ENCODE results near the gene CENPH. TPM values are rescaled to one million over a fixed set of nuclear protein-coding genes. Genes with fewer than 3 reads are reported as not detected.

CENPH gene
- total and polyA plus RNA-seq, 2 of the 13 experiments (the other 11 are each of a cell fraction or from before 2014, with no cell fraction given) = 11.2 to 28.8 TPM

DNA sequence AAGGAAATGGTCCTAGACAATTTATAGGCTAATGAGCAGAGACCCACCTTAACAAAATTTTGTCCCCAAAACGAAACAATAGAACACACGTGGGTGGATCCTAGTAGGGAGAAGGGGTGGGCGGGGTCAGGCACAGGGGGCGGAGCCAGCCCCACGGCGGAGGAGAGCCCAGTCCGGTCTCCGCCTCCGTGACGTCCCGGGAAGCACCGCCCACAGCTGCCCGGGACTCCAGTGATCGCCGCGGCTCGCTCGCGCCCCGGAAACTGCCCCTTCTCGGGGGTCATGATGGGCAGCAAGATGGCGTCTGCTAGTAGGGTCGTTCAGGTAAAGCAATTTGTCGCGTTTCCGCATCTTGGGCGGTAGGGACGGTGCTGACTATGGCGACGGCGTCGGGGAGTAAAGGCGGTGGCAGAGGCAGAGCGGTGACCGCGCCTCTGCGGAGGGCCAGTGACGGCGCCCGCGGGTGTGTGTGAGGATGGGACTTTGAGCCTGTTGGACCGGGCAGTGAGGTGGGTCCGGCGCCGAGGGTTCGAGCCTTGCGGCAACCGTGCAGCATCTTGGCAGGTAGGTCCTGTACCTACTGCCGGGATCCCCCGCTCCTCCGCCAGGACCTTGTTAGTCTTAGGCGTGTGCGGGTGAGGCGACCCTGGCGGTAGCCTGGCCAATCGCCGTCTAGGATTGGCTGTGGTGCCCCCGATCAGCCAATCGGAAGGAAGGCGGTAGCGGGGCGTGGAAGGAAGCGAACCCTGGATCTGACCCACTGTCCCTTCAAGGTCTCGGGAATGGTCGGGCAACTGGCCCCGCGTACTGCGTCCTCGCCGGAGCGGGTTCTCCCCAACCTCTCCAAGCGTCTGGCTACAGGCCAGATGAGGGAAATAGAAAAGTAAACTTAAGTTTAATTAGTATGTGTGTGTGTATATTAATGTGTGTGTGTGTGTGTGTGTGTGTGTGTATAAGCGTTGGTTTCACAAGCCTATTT, 28.5 kb downstream of the CENPH start:
- H3K4me1 ChIP-seq (ENCODE audit: insufficient read depth, low read length) = peaks cover 69% of the 10 kb centered on the region
- 1% methylated on average over 34 of the region's 73 CpGs for WGBS (ENCODE audit: low lambda C conversion rate)
- H3K36me3 ChIP-seq (replicated peaks in 1 of 2; ENCODE audit: control insufficient read depth in 1 of 2, insufficient read depth in 2 of 2, low read length in 2 of 2) = no peaks in the 10 kb centered on the region
- in situ Hi-C loops (cut with HindIII; ENCODE audit: extremely low pct_ligation_motif_present, low pct_unique_long_range_greater_than_20kb) (no loop called here), intact Hi-C loops (cut with micrococcal nuclease; ENCODE audit: unreplicated experiment) (loop anchor here (5.0 kb wide), 1 partner anchor 126 kb away; the partner anchor contains the start of gene SLC30A5)
- ATAC-seq (peak; percentile 96), FAIRE-seq (peak; percentile 85), DNase-seq (ENCODE audit: low spot score) (peak; percentile 88)
- H3K9ac ChIP-seq (ENCODE audit: insufficient read depth, low read depth, low read length) = peak overlapping the region; percentile 98
- H3K27me3 ChIP-seq (ENCODE audit: control insufficient read depth in 1 of 2, insufficient read depth in 2 of 2, low read length in 2 of 2) = no peaks in the 10 kb centered on the region; a peak in 1 of 5 replicates
- H2AFZ ChIP-seq (ENCODE audit: low read length) = no peak overlapping the region
- H3K79me2 ChIP-seq (ENCODE audit: insufficient read depth, low read length) = peaks cover 27% of the 10 kb centered on the region
- CTCF ChIA-PET (ENCODE audit: low intra/inter-chr PET ratio, low total read pairs) = no interaction called here
- peak overlapping the region; percentile 71 for H3K4me2 ChIP-seq (ENCODE audit: low read depth, low read length)
- peak overlapping the region; percentile 86 to 100 (median 97) for H3K4me3 ChIP-seq (replicated peaks in 1 of 3; ENCODE audit: insufficient read depth in 1 of 3, low read depth in 2 of 3, low read length in 3 of 3)
- H3K27ac ChIP-seq (ENCODE audit: extremely low read length, insufficient read depth, low read length) = peak overlapping the region; percentile 97
- POLR2A ChIA-PET = interaction anchor here (0.8 to 2.3 kb wide), 7 partner anchors 8 to 124 kb away, joined by 3 to 11 read pairs (median 5); partner anchors contain the start of genes CCDC125, CDK7, CENPH and SLC30A5
- H4K20me1 ChIP-seq (ENCODE audit: insufficient read depth, low read length) = no peaks in the 10 kb centered on the region
- TSS peak; percentile 67 for BruUV-seq (replicated peaks)
- H3K9me3 ChIP-seq (ENCODE audit: low read length) = no peaks in the 10 kb centered on the region
- peak; percentile 34; the same call in 1 of the 2 replicates for TF ChIP-seq FOSL2 (CRISPR knock-in tag; IDR thresholded peaks at IDR 0.05)
- TF ChIP-seq SIN3A (IDR thresholded peaks at IDR 0.05; ENCODE audit: borderline replicate concordance, low read depth, low read length) = 0 out of 2 replicates have a peak, but pooled peaks have one; percentile 52
- TF ChIP-seq CENPX (CRISPR knock-in tag; IDR thresholded peaks at IDR 0.05) = no peak
- peak; percentile 94 for TF ChIP-seq ZNF761 (CRISPR knock-in tag; conservative IDR thresholded peaks at IDR 0.05)
- TF ChIP-seq POLR2A (IDR thresholded peaks at IDR 0.05; ENCODE audit: insufficient read depth in 1 of 2, low read depth in 2 of 2, low read length in 2 of 2) = peak; percentile 86 to 93
- TF ChIP-seq ZNF792 (CRISPR knock-in tag; IDR thresholded peaks at IDR 0.05) = peak; percentile 61
- no peak for TF ChIP-seq MLXIP (CRISPR knock-in tag; IDR thresholded peaks at IDR 0.05; ENCODE audit: borderline replicate concordance)
- 0 out of 2 replicates have a peak, but pooled peaks have one; percentile 54 for TF ChIP-seq CREBL2 (CRISPR knock-in tag; IDR thresholded peaks at IDR 0.05; ENCODE audit: borderline replicate concordance)
- TF ChIP-seq HDAC6 (IDR thresholded peaks at IDR 0.05; ENCODE audit: low read depth, low read length) = no peak
- 0 out of 2 replicates have a peak, but pooled peaks have one; percentile 21 for TF ChIP-seq ZSCAN22 (CRISPR knock-in tag; IDR thresholded peaks at IDR 0.05)
- TF ChIP-seq PTBP1 (IDR thresholded peaks at IDR 0.05; ENCODE audit: low read depth, low read length, poor library complexity, severe bottlenecking) = no peak
- peak; percentile 85 for TF ChIP-seq IKZF4 (CRISPR knock-in tag; IDR thresholded peaks at IDR 0.05; ENCODE audit: borderline replicate concordance, low read depth, not compliant biosample characterization)
- peak; percentile 74 for TF ChIP-seq RBM39 (IDR thresholded peaks at IDR 0.05; ENCODE audit: low read depth, low read length, poor library complexity, severe bottlenecking)
- TF ChIP-seq SKIL (CRISPR knock-in tag; IDR thresholded peaks at IDR 0.05; ENCODE audit: borderline replicate concordance) = no peak
- TF ChIP-seq, protein P1, sequence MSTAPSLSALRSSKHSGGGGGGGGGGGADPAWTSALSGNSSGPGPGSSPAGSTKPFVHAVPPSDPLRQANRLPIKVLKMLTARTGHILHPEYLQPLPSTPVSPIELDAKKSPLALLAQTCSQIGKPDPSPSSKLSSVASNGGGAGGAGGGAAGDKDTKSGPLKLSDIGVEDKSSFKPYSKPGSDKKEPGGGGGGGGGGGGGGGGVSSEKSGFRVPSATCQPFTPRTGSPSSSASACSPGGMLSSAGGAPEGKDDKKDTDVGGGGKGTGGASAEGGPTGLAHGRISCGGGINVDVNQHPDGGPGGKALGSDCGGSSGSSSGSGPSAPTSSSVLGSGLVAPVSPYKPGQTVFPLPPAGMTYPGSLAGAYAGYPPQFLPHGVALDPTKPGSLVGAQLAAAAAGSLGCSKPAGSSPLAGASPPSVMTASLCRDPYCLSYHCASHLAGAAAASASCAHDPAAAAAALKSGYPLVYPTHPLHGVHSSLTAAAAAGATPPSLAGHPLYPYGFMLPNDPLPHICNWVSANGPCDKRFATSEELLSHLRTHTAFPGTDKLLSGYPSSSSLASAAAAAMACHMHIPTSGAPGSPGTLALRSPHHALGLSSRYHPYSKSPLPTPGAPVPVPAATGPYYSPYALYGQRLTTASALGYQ (CRISPR knock-in tag; IDR thresholded peaks at IDR 0.05) = no peak

Measured in HepG2 (cell line).